SK-N-SH treated with all-trans-retinoic acid at 6 μM for 48 hours (cell line): ENCODE results near the gene SULT1C4.

Experiments
- ATAC-seq: fragments of 200-7000 bp; cut with Tn5 transposase; 3 replicates; pipeline ENCODE4 v1.9.1; 2020; ENCODE audit warnings: mild to moderate bottlenecking, moderate library complexity
- ARNTL ChIP-seq: fragments of 450-650 bp; formaldehyde crosslinking; IDR thresholded peaks from 2 replicates; pipeline ENCODE4 v1.5.0; 2020; ENCODE audit warnings: low read depth, mild to moderate bottlenecking, moderate library complexity, borderline replicate concordance
- BACH2 ChIP-seq: fragments of 250-450 bp; sonication (Bioruptor Pico); IDR thresholded peaks from 2 replicates; pipeline ENCODE4 v1.9.0; 2021; ENCODE audit warnings: mild to moderate bottlenecking, borderline replicate concordance
- CREB5 ChIP-seq: fragments of 250-450 bp; sonication (Bioruptor Pico); IDR thresholded peaks from 2 replicates; pipeline ENCODE4 v1.5.1; 2020; ENCODE audit warnings: low read depth, mild to moderate bottlenecking, moderate library complexity
- CSDC2 ChIP-seq: fragments of 250-450 bp; sonication (Bioruptor Pico); IDR thresholded peaks from 2 replicates; pipeline ENCODE4 v1.5.0; 2020; ENCODE audit warnings: mild to moderate bottlenecking, moderate library complexity
- CSRNP3 ChIP-seq: fragments of 250-450 bp; sonication (Bioruptor Pico); IDR thresholded peaks from 2 replicates; pipeline ENCODE4 v1.5.1; 2021; ENCODE audit warnings: mild to moderate bottlenecking, moderate library complexity
- ESRRG ChIP-seq: fragments of 250-450 bp; sonication (Bioruptor Pico); IDR thresholded peaks from 2 replicates; pipeline ENCODE4 v1.6.1; 2021; ENCODE audit warnings: mild to moderate bottlenecking
- GLIS3 ChIP-seq: fragments of 250-450 bp; sonication (Bioruptor Pico); IDR thresholded peaks from 2 replicates; pipeline ENCODE4 v1.5.0; 2020; ENCODE audit warnings: mild to moderate bottlenecking, moderate library complexity
- PATZ1 ChIP-seq: fragments of 250-450 bp; sonication (Bioruptor Pico); IDR thresholded peaks from 2 replicates; pipeline ENCODE4 v1.8.0; 2020; ENCODE audit warnings: mild to moderate bottlenecking, moderate library complexity, borderline replicate concordance
- POU6F1 ChIP-seq: fragments of 250-450 bp; sonication (Bioruptor Pico); IDR thresholded peaks from 2 replicates; pipeline ENCODE4 v1.8.0; 2021; ENCODE audit warnings: low read depth, mild to moderate bottlenecking, moderate library complexity, borderline replicate concordance
- RARB ChIP-seq: fragments of 250-450 bp; sonication (Bioruptor Pico); IDR thresholded peaks from 2 replicates; pipeline ENCODE4 v1.8.0; 2021; ENCODE audit warnings: mild to moderate bottlenecking, moderate library complexity
- SNAI2 ChIP-seq: fragments of 250-450 bp; sonication (Bioruptor Pico); IDR thresholded peaks from 2 replicates; pipeline ENCODE4 v1.5.0; 2020; ENCODE audit warnings: mild to moderate bottlenecking, moderate library complexity
- TCF4 ChIP-seq: fragments of 250-450 bp; sonication (Bioruptor Pico); IDR thresholded peaks from 2 replicates; pipeline ENCODE4 v1.8.0; 2021; ENCODE audit warnings: mild to moderate bottlenecking, moderate library complexity, borderline replicate concordance
- TOX ChIP-seq: fragments of 250-450 bp; sonication (Bioruptor Pico); IDR thresholded peaks from 2 replicates; pipeline ENCODE4 v1.8.0; 2021; ENCODE audit warnings: mild to moderate bottlenecking, moderate library complexity, borderline replicate concordance
- TSHZ2 ChIP-seq: fragments of 250-450 bp; sonication (Bioruptor Pico); IDR thresholded peaks from 2 replicates; pipeline ENCODE4 v1.5.0; 2020; ENCODE audit warnings: mild to moderate bottlenecking, moderate library complexity
- ZC3H10 ChIP-seq: fragments of 250-450 bp; sonication (Bioruptor Pico); IDR thresholded peaks from 2 replicates; pipeline ENCODE4 v1.5.1; 2021; ENCODE audit warnings: mild to moderate bottlenecking, moderate library complexity
- ZFP3 ChIP-seq: fragments of 250-450 bp; sonication (Bioruptor Pico); IDR thresholded peaks from 2 replicates; pipeline ENCODE4 v1.5.0; 2020; ENCODE audit warnings: mild to moderate bottlenecking, moderate library complexity
- ZFP30 ChIP-seq: fragments of 450-650 bp; formaldehyde crosslinking; IDR thresholded peaks from 2 replicates; pipeline ENCODE4 v1.5.0; 2022; ENCODE audit warnings: mild to moderate bottlenecking, moderate library complexity
- ZNF70 ChIP-seq: fragments of 450-650 bp; formaldehyde crosslinking; IDR thresholded peaks from 2 replicates; pipeline ENCODE4 v1.5.0; 2020; ENCODE audit warnings: mild to moderate bottlenecking, moderate library complexity
- ZNF8 ChIP-seq: fragments of 450-650 bp; formaldehyde crosslinking; IDR thresholded peaks from 2 replicates; pipeline ENCODE4 v1.5.0; 2020; ENCODE audit warnings: mild to moderate bottlenecking, moderate library complexity

The SULT1C4 gene

GRCh38 chr2:108378851-108379250 lies 1.1 kb downstream of the SULT1C4 start (continued):
- no peak for TF ChIP-seq PATZ1
- TF ChIP-seq ZNF8 (CRISPR knock-in tag): no peak
- no peak for TF ChIP-seq ZNF70
- no peak for TF ChIP-seq POU6F1 (CRISPR knock-in tag)
- no peak for TF ChIP-seq SNAI2 (CRISPR knock-in tag)
- no peak for TF ChIP-seq ESRRG (CRISPR knock-in tag)

GRCh38 chr2:108382196-108382595 lies 4.4 kb downstream of the SULT1C4 start:
- no peak for TF ChIP-seq GLIS3
- no peak for ATAC-seq

- no peak for TF ChIP-seq TCF4
- ATAC-seq: no peak
Measured at GRCh38 chr2:108383146-108383830, 5.5 kb downstream of the SULT1C4 start.

- no peak for ATAC-seq
- TF ChIP-seq CSRNP3 (CRISPR knock-in tag) (no peak), GLIS3 (no peak), ZC3H10 (CRISPR knock-in tag) (no peak), RARB (CRISPR knock-in tag) (no peak), ZNF70 (no peak), TOX (CRISPR knock-in tag) (no peak), CSDC2 (CRISPR knock-in tag) (no peak), TCF4 (no peak), CREB5 (CRISPR knock-in tag) (no peak), ZNF8 (CRISPR knock-in tag) (no peak), ESRRG (CRISPR knock-in tag) (no peak), BACH2 (CRISPR knock-in tag) (no peak)
Measured at GRCh38 chr2:108384662-108385393, 7.1 kb downstream of the SULT1C4 start.

GRCh38 chr2:108385411-108386071 lies 7.8 kb downstream of the SULT1C4 start:
- no peak for ATAC-seq
- TF ChIP-seq SNAI2 (CRISPR knock-in tag) (no peak), ZFP30 (CRISPR knock-in tag) (no peak), TOX (CRISPR knock-in tag) (no peak), CREB5 (CRISPR knock-in tag) (no peak), TSHZ2 (CRISPR knock-in tag) (no peak), ARNTL (CRISPR knock-in tag) (no peak), RARB (CRISPR knock-in tag) (no peak), ZNF70 (no peak), ZFP3 (CRISPR knock-in tag) (no peak), PATZ1 (no peak), ZC3H10 (CRISPR knock-in tag) (no peak), ESRRG (CRISPR knock-in tag) (no peak), BACH2 (CRISPR knock-in tag) (no peak)
